HG03432 (cell line): Measurements from ENCODE around the gene HDAC6.
"Not testable (repeated sequence)": the region's sequence is repeated elsewhere in the genome, so short reads cannot be mapped to it uniquely, and the experiment has no call there.

ENCODE experiments used
- ATAC-seq: cut with Tn5 transposase; IDR thresholded peaks from one replicate; pipeline ENCODE4 v1.9.1; 2021; ENCODE audit warnings: mild to moderate bottlenecking, moderate library complexity; ENCODE audit not compliant: unreplicated experiment

The HDAC6 gene

GRCh38 chrX:48789366-48790220, 12.3 kb upstream of the HDAC6 start:
- no peak for ATAC-seq

- no peak for ATAC-seq
These were observed 11.4 kb upstream of the HDAC6 start for GRCh38 chrX:48790477-48790876.

- ATAC-seq: no peak
These were observed 10.6 kb upstream of the HDAC6 start for GRCh38 chrX:48791063-48791820.

GRCh38 chrX:48792219-48792618, 9.6 kb upstream of the HDAC6 start:
- ATAC-seq: no peak

GRCh38 chrX:48793935-48794334, 7.9 kb upstream of the HDAC6 start:
- no peak for ATAC-seq

- no peak for ATAC-seq
These were observed 7.4 kb upstream of the HDAC6 start for GRCh38 chrX:48794340-48794910.

GRCh38 chrX:48794911-48795515, 6.9 kb upstream of the HDAC6 start:
- ATAC-seq: no peak

- no peak for ATAC-seq
These were observed 3.5 kb upstream of the HDAC6 start for GRCh38 chrX:48798318-48798717.

GRCh38 chrX:48800574-48801279, 1.1 kb upstream of the HDAC6 start:
- ATAC-seq: no peak

- peak; percentile 44 for ATAC-seq
These were observed 430 bp downstream of the HDAC6 start for GRCh38 chrX:48802089-48802904.

GRCh38 chrX:48802905-48803200, 986 bp downstream of the HDAC6 start:
- ATAC-seq: no peak

- ATAC-seq: no peak
These were observed 4.2 kb downstream of the HDAC6 start for GRCh38 chrX:48806081-48806480.

- no peak for ATAC-seq
These were observed 11.8 kb downstream of the HDAC6 start for GRCh38 chrX:48813644-48814043.

GRCh38 chrX:48814722-48815121, 12.9 kb downstream of the HDAC6 start:
- ATAC-seq: no peak

- ATAC-seq: no peak
These were observed 13.4 kb downstream of the HDAC6 start for GRCh38 chrX:48815266-48815665.

GRCh38 chrX:48816014-48816810, 14.3 kb downstream of the HDAC6 start:
- no peak for ATAC-seq

GRCh38 chrX:48818098-48818497, 16.2 kb downstream of the HDAC6 start:
- no peak for ATAC-seq

GRCh38 chrX:48818866-48819265, 17.0 kb downstream of the HDAC6 start:
- no peak for ATAC-seq

GRCh38 chrX:48819394-48819793, 17.5 kb downstream of the HDAC6 start:
- ATAC-seq: not testable (repeated sequence)
